ENCODE results near the gene SPTBN1.

The SPTBN1 gene

GRCh38 chr2:54534625-54535024 is 78.5 kb downstream of the SPTBN1 start:
- Histone ChIP-seq H3K4me1 (ENCODE audit: control insufficient read depth, low read depth, low read length) (no peaks in the 10 kb centered on the region), H3K27me3 (ENCODE audit: control insufficient read depth, insufficient read depth, low read length) (no peaks in the 10 kb centered on the region), H3K9me3 (ENCODE audit: control insufficient read depth, low read depth, low read length) (no peaks in the 10 kb centered on the region), H3K27ac (ENCODE audit: low read length) (no peak overlapping the region), H3K4me3 (ENCODE audit: low read length) (no peak overlapping the region), H3K36me3 (ENCODE audit: control insufficient read depth, low read depth, low read length) (no peaks in the 10 kb centered on the region), H3K9ac (ENCODE audit: low read length) (no peak overlapping the region)

- Histone ChIP-seq H3K9me3 (ENCODE audit: control insufficient read depth, low read depth, low read length) (no peaks in the 10 kb centered on the region), H3K4me1 (ENCODE audit: control insufficient read depth, low read depth, low read length) (no peaks in the 10 kb centered on the region), H3K27me3 (ENCODE audit: control insufficient read depth, insufficient read depth, low read length) (no peaks in the 10 kb centered on the region), H3K27ac (ENCODE audit: low read length) (no peak overlapping the region), H3K36me3 (ENCODE audit: control insufficient read depth, low read depth, low read length) (no peaks in the 10 kb centered on the region), H3K9ac (ENCODE audit: low read length) (no peak overlapping the region), H3K4me3 (ENCODE audit: low read length) (no peak overlapping the region)
Measured at GRCh38 chr2:54535599-54536195, 79.6 kb downstream of the SPTBN1 start.

GRCh38 chr2:54536720-54537119 is 80.6 kb downstream of the SPTBN1 start:
- Histone ChIP-seq H3K27me3 (ENCODE audit: control insufficient read depth, insufficient read depth, low read length) (no peaks in the 10 kb centered on the region), H3K27ac (ENCODE audit: low read length) (no peak overlapping the region), H3K9ac (ENCODE audit: low read length) (no peak overlapping the region), H3K36me3 (ENCODE audit: control insufficient read depth, low read depth, low read length) (no peaks in the 10 kb centered on the region), H3K4me3 (ENCODE audit: low read length) (no peak overlapping the region), H3K4me1 (ENCODE audit: control insufficient read depth, low read depth, low read length) (no peaks in the 10 kb centered on the region), H3K9me3 (ENCODE audit: control insufficient read depth, low read depth, low read length) (no peaks in the 10 kb centered on the region)

- Histone ChIP-seq H3K27me3 (ENCODE audit: control insufficient read depth, insufficient read depth, low read length) (no peaks in the 10 kb centered on the region), H3K4me1 (ENCODE audit: control insufficient read depth, low read depth, low read length) (no peaks in the 10 kb centered on the region), H3K36me3 (ENCODE audit: control insufficient read depth, low read depth, low read length) (no peaks in the 10 kb centered on the region)
Measured at GRCh38 chr2:54538537-54538936, 82.4 kb downstream of the SPTBN1 start.

GRCh38 chr2:54539683-54540082 is 83.6 kb downstream of the SPTBN1 start:
- Histone ChIP-seq H3K4me3 (ENCODE audit: low read length) (no peak overlapping the region), H3K9ac (ENCODE audit: low read length) (no peak overlapping the region), H3K27me3 (ENCODE audit: control insufficient read depth, insufficient read depth, low read length) (no peaks in the 10 kb centered on the region), H3K36me3 (ENCODE audit: control insufficient read depth, low read depth, low read length) (no peaks in the 10 kb centered on the region), H3K4me1 (ENCODE audit: control insufficient read depth, low read depth, low read length) (no peaks in the 10 kb centered on the region), H3K27ac (ENCODE audit: low read length) (no peak overlapping the region), H3K9me3 (ENCODE audit: control insufficient read depth, low read depth, low read length) (no peaks in the 10 kb centered on the region)

More at GRCh38 chr2:54538537-54538936, 82.4 kb downstream of the SPTBN1 start:
- no peak overlapping the region for H3K9ac ChIP-seq (ENCODE audit: low read length)
- H3K27ac ChIP-seq (ENCODE audit: low read length) = no peak overlapping the region
- no peak overlapping the region for H3K4me3 ChIP-seq (ENCODE audit: low read length)
- H3K9me3 ChIP-seq (ENCODE audit: control insufficient read depth, low read depth, low read length) = no peaks in the 10 kb centered on the region

- no peaks in the 10 kb centered on the region for H3K27me3 ChIP-seq (ENCODE audit: control insufficient read depth, insufficient read depth, low read length)
- H3K27ac ChIP-seq (ENCODE audit: low read length) = no peak overlapping the region
- no peaks in the 10 kb centered on the region for H3K9me3 ChIP-seq (ENCODE audit: control insufficient read depth, low read depth, low read length)
- no peaks in the 10 kb centered on the region for H3K36me3 ChIP-seq (ENCODE audit: control insufficient read depth, low read depth, low read length)
- H3K9ac ChIP-seq (ENCODE audit: low read length) = no peak overlapping the region
- no peak overlapping the region for H3K4me3 ChIP-seq (ENCODE audit: low read length)
- no peaks in the 10 kb centered on the region for H3K4me1 ChIP-seq (ENCODE audit: control insufficient read depth, low read depth, low read length)
Measured at GRCh38 chr2:54540194-54540593, 84.1 kb downstream of the SPTBN1 start.

GRCh38 chr2:54541995-54542394 is 85.9 kb downstream of the SPTBN1 start:
- Histone ChIP-seq H3K27me3 (ENCODE audit: control insufficient read depth, insufficient read depth, low read length) (no peaks in the 10 kb centered on the region), H3K27ac (ENCODE audit: low read length) (no peak overlapping the region), H3K4me3 (ENCODE audit: low read length) (no peak overlapping the region), H3K9ac (ENCODE audit: low read length) (no peak overlapping the region), H3K9me3 (ENCODE audit: control insufficient read depth, low read depth, low read length) (no peaks in the 10 kb centered on the region), H3K4me1 (ENCODE audit: control insufficient read depth, low read depth, low read length) (no peaks in the 10 kb centered on the region), H3K36me3 (ENCODE audit: control insufficient read depth, low read depth, low read length) (no peaks in the 10 kb centered on the region)

- H3K27me3 ChIP-seq (ENCODE audit: control insufficient read depth, insufficient read depth, low read length) = no peaks in the 10 kb centered on the region
- H3K36me3 ChIP-seq (ENCODE audit: control insufficient read depth, low read depth, low read length) = no peaks in the 10 kb centered on the region
- H3K9me3 ChIP-seq (ENCODE audit: control insufficient read depth, low read depth, low read length) = no peaks in the 10 kb centered on the region
- no peak overlapping the region for H3K9ac ChIP-seq (ENCODE audit: low read length)
- H3K4me3 ChIP-seq (ENCODE audit: low read length) = no peak overlapping the region
- no peaks in the 10 kb centered on the region for H3K4me1 ChIP-seq (ENCODE audit: control insufficient read depth, low read depth, low read length)
- H3K27ac ChIP-seq (ENCODE audit: low read length) = no peak overlapping the region
Measured at GRCh38 chr2:54543733-54544396, 87.7 kb downstream of the SPTBN1 start.

GRCh38 chr2:54545702-54546450 is 89.7 kb downstream of the SPTBN1 start:
- Histone ChIP-seq H3K27ac (ENCODE audit: low read length) (no peak overlapping the region), H3K27me3 (ENCODE audit: control insufficient read depth, insufficient read depth, low read length) (no peaks in the 10 kb centered on the region), H3K4me1 (ENCODE audit: control insufficient read depth, low read depth, low read length) (peaks cover 5% of the 10 kb centered on the region), H3K9me3 (ENCODE audit: control insufficient read depth, low read depth, low read length) (no peaks in the 10 kb centered on the region), H3K4me3 (ENCODE audit: low read length) (no peak overlapping the region), H3K9ac (ENCODE audit: low read length) (no peak overlapping the region), H3K36me3 (ENCODE audit: control insufficient read depth, low read depth, low read length) (no peaks in the 10 kb centered on the region)

- no peak overlapping the region for H3K4me3 ChIP-seq (ENCODE audit: low read length)
- no peak overlapping the region for H3K9ac ChIP-seq (ENCODE audit: low read length)
- H3K27ac ChIP-seq (ENCODE audit: low read length) = no peak overlapping the region
- no peaks in the 10 kb centered on the region for H3K27me3 ChIP-seq (ENCODE audit: control insufficient read depth, insufficient read depth, low read length)
- H3K9me3 ChIP-seq (ENCODE audit: control insufficient read depth, low read depth, low read length) = no peaks in the 10 kb centered on the region
- H3K36me3 ChIP-seq (ENCODE audit: control insufficient read depth, low read depth, low read length) = no peaks in the 10 kb centered on the region
- peaks cover 12% of the 10 kb centered on the region for H3K4me1 ChIP-seq (ENCODE audit: control insufficient read depth, low read depth, low read length)
Measured at GRCh38 chr2:54546518-54546917, 90.4 kb downstream of the SPTBN1 start.

GRCh38 chr2:54546923-54547720 is 91.0 kb downstream of the SPTBN1 start:
- Histone ChIP-seq H3K27ac (ENCODE audit: low read length) (no peak overlapping the region), H3K27me3 (ENCODE audit: control insufficient read depth, insufficient read depth, low read length) (no peaks in the 10 kb centered on the region), H3K36me3 (ENCODE audit: control insufficient read depth, low read depth, low read length) (no peaks in the 10 kb centered on the region), H3K9me3 (ENCODE audit: control insufficient read depth, low read depth, low read length) (no peaks in the 10 kb centered on the region), H3K9ac (ENCODE audit: low read length) (no peak overlapping the region), H3K4me1 (ENCODE audit: control insufficient read depth, low read depth, low read length) (peaks cover 16% of the 10 kb centered on the region), H3K4me3 (ENCODE audit: low read length) (no peak overlapping the region)
